Gastrocnemius medialis (tissue), 4 donors: ENCODE measurements around the gene NLRP6. TPM values are rescaled to one million over a fixed set of nuclear protein-coding genes. Genes with fewer than 3 reads are reported as not detected.
A peak's percentile ranks its signal among the peaks of the same experiment; 100 is the strongest.
"Not testable (repeated sequence)": the region's sequence is repeated elsewhere in the genome, so short reads cannot be mapped to it uniquely, and the experiment has no call there.

ENCODE experiments used
- ATAC-seq, 2 donors: fragments of 150-250 bp; one replicate each; pipeline ENCODE4 v1.9.1; 2016
- DNase-seq, 2 donors: peaks; one replicate each; pipeline ENCODE4 v3.0.0-alpha.2; 2019
- H3K27ac ChIP-seq, 4 donors: fragments of 200-600 bp; sonication (generic); 1 replicate in 1 of 4; 2 replicates in 3 of 4; pipeline ENCODE4 v1.5.1; 2016 to 2018; ENCODE audit warnings: mild to moderate bottlenecking in 2 of 4, moderate library complexity in 1 of 4
- H3K27me3 ChIP-seq, 3 donors: fragments of 200-600 bp; sonication (generic) in 2 of 3; 1 replicate in 1 of 3; 2 replicates in 2 of 3; pipeline versions ENCODE4 v1.5.1 to v1.6.0; 2016 to 2019; ENCODE audit warnings: mild to moderate bottlenecking in 1 of 3, moderate library complexity in 1 of 3
- H3K36me3 ChIP-seq, 2 donors: fragments of 200-600 bp; sonication (generic) in 1 of 2; one replicate each; pipeline ENCODE4 v1.5.1; 2017 to 2018
- H3K4me1 ChIP-seq, 2 donors: fragments of 200-600 bp; sonication (generic) in 1 of 2; one replicate each; pipeline ENCODE4 v1.5.1; 2016 to 2017; ENCODE audit warnings: mild to moderate bottlenecking in 2 of 2
- H3K4me3 ChIP-seq, 4 donors: fragments of 200-600 bp; sonication (generic) in 3 of 4; 1 replicate in 1 of 4; 2 replicates in 3 of 4; pipeline ENCODE4 v1.5.1; 2016 to 2019; ENCODE audit warnings: mild to moderate bottlenecking in 2 of 4
- H3K9me3 ChIP-seq, 3 donors: fragments of 200-600 bp; sonication (generic) in 2 of 3; 1 replicate in 1 of 3; 2 replicates in 2 of 3; pipeline ENCODE4 v1.5.1; 2016 to 2019
- CTCF ChIP-seq, 5 experiments: fragments of 450-650 bp in 3 of 5; fragments of 200-600 bp in 2 of 5; sonication (generic) in 2 of 5; IDR thresholded peaks in 4 of 5; conservative IDR thresholded peaks in 1 of 5; 1 replicate in 4 of 5; 2 replicates in 1 of 5; pipeline ENCODE4 v1.5.1; 2016 to 2019; ENCODE audit warnings: antibody characterized with exemption in 5 of 5, mild to moderate bottlenecking in 3 of 5, moderate library complexity in 3 of 5
- POLR2A ChIP-seq, 2 donors: fragments of 450-650 bp; IDR thresholded peaks; one replicate each; pipeline ENCODE4 v1.6.1; 2017; ENCODE audit warnings: antibody characterized with exemption in 2 of 2, mild to moderate bottlenecking in 2 of 2, moderate library complexity in 2 of 2
- in situ Hi-C, 4 donors: fragments of 200-750 bp; cut with MboI; loops; one replicate each; pipeline versions ENCODE4 v1.15.0 to v1.8.0; 2017; ENCODE audit warnings: low sequenced_read_pairs in 4 of 4
- intact Hi-C: fragments of 100-400 bp; cut with DNase I; formaldehyde crosslinking; loops from one replicate; pipeline ENCODE4 v1.15.1; 2023; ENCODE audit warnings: low total_unique reads
- total RNA-seq, 4 donors: library from RNA; depleted of rRNA; stranded (reverse); fragments of >200 nt; gene quantifications; one replicate each; pipeline versions ENCODE4 v1.1.0 to v1.2.3, GENCODE V29; 2016

NLRP6 gene
- total RNA-seq, 4 donors from 2014 or later: 0.09 TPM; not detected in 3

DNA sequence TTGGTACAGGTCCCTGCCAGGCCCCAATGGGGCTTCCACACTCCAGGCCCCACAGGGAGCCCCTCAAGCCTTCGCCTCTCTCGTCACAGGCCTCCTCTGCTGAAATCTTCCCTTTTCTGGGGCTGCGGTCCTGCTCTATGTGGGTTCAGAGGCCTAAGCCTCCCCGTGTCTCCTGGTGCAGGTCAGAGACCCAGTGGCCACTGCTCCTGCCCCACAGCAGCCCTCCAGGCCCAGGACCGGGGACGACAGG is 48.3 kb downstream of the NLRP6 start:
- ATAC-seq (peak in 1 of 2 donors; percentile 21), DNase-seq (no peak)
- no peaks in the 10 kb centered on the region for H3K36me3 ChIP-seq
- H3K4me1 ChIP-seq: peaks cover 18 to 33% of the 10 kb centered on the region in 2 donors
- peak overlapping the region; percentile 79 to 89 (median 84) for H3K27ac ChIP-seq
- no peaks in the 10 kb centered on the region for H3K9me3 ChIP-seq
- peak overlapping the region in 1 of 4 donors; percentile 6 for H3K4me3 ChIP-seq
- in situ Hi-C loops: no loop called here
- no peaks in the 10 kb centered on the region for H3K27me3 ChIP-seq
- TF ChIP-seq CTCF (IDR thresholded peaks at IDR 0.05 in 4 of 5, conservative IDR thresholded peaks at IDR 0.05 in 1 of 5) (no peak), POLR2A (IDR thresholded peaks at IDR 0.05) (no peak)
- intact Hi-C loops: no loop called here

DNA sequence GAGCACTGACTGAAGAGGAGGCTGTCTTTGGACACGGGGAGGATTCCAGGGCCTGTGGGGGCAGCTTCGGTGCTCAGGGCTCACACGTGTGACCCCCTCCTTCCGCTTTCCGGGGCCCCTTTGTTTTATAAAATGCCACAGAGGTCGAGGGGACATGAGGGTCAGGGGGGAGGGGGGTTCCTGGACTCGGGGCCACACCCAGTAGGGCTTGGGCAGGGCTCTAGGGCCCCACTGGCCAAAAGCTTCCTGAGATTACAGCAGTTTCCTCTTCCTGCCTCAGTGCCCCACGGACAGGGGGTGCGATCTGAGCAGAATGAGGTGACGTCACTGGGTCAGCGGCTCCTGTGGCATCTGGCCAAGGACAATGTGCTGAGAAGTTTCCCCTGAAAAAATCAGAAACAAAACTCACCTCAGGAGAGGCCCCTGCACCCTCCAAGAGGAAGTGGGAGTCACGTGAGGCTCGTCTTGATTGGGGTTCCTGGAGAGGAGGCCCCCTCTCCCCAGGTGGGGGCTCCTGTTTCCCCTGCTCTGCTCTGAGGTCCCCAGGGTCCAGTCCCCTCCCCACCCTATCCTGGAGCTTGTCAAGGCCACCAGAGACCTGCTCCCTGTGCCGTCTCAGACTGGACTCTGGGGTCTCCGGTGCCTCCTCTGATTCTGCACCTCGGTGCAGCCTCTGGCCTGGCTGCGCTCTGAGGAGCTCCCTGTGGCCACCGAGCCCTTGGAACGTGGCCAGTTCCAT is 48.8 kb downstream of the NLRP6 start:
- Histone ChIP-seq H3K4me1 (peaks cover 18 to 33% of the 10 kb centered on the region in 2 donors), H3K27me3 (no peaks in the 10 kb centered on the region), H3K36me3 (no peaks in the 10 kb centered on the region), H3K27ac (peak overlapping the region; percentile 79 to 89 (median 84)), H3K9me3 (no peaks in the 10 kb centered on the region), H3K4me3 (peak overlapping the region in 3 of 4 donors; percentile 6 to 23 (median 15))
- TF ChIP-seq CTCF (IDR thresholded peaks at IDR 0.05 in 4 of 5, conservative IDR thresholded peaks at IDR 0.05 in 1 of 5) (no peak), POLR2A (IDR thresholded peaks at IDR 0.05) (peak in 1 of 2 donors; percentile 35)
- intact Hi-C loops (no loop called here), in situ Hi-C loops (no loop called here)
- DNase-seq (peak; percentile 60 to 69), ATAC-seq (peak; percentile 71 to 82)

GRCh38 chr11:327581-327923 is 49.3 kb downstream of the NLRP6 start:
- peaks cover 18 to 33% of the 10 kb centered on the region in 2 donors for H3K4me1 ChIP-seq
- in situ Hi-C loops: no loop called here

GRCh38 chr11:328012-328411 is 49.8 kb downstream of the NLRP6 start:
- peak overlapping the region; percentile 79 to 89 (median 84) for H3K27ac ChIP-seq
- no peak overlapping the region for H3K4me3 ChIP-seq
- intact Hi-C loops: no loop called here
- TF ChIP-seq CTCF (IDR thresholded peaks at IDR 0.05 in 4 of 5, conservative IDR thresholded peaks at IDR 0.05 in 1 of 5) (no peak), POLR2A (IDR thresholded peaks at IDR 0.05) (no peak)
- H3K36me3 ChIP-seq: no peaks in the 10 kb centered on the region
- no peaks in the 10 kb centered on the region for H3K27me3 ChIP-seq
- peaks cover 18 to 33% of the 10 kb centered on the region in 2 donors for H3K4me1 ChIP-seq
- H3K9me3 ChIP-seq: no peaks in the 10 kb centered on the region
- ATAC-seq (no peak), DNase-seq (no peak)
- in situ Hi-C loops: no loop called here

More at GRCh38 chr11:327581-327923, 49.3 kb downstream of the NLRP6 start:
- ATAC-seq (no peak), DNase-seq (no peak)
- H3K27me3 ChIP-seq: no peaks in the 10 kb centered on the region
- H3K36me3 ChIP-seq: no peaks in the 10 kb centered on the region
- H3K4me3 ChIP-seq: peak overlapping the region in 2 of 4 donors; percentile 6 to 23
- TF ChIP-seq POLR2A (IDR thresholded peaks at IDR 0.05) (no peak), CTCF (IDR thresholded peaks at IDR 0.05 in 4 of 5, conservative IDR thresholded peaks at IDR 0.05 in 1 of 5) (no peak)
- H3K9me3 ChIP-seq: no peaks in the 10 kb centered on the region
- peak overlapping the region; percentile 79 to 89 (median 84) for H3K27ac ChIP-seq
- intact Hi-C loops: no loop called here

DNA sequence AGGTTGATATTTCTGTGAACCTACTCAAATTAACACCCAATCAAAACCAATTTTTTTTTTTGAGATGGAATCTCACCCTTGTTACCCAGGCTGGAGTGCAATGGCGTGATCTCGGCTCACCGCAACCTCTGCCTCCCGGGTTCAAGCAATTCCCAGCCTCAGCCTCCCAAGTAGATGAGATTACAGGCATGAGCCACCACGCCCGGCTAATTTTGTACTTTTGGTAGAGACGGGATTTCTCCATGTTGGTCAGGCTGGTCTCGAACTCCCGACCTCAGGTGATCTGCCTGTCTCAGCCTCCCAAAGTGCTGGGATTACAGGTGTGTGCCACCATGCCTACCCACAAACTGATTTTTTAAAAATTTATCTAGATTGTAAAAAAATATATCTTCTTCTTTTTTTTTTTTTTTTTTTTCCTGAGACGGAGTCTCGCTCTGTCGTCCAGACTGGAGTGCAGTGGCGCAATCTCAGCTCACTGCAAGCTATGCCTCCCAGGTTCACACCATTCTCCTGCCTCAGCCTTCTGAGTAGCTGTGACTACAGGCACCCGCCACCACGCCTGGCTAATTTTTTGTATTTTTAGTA is 50.4 kb downstream of the NLRP6 start:
- peaks cover 18 to 33% of the 10 kb centered on the region in 2 donors for H3K4me1 ChIP-seq
- in situ Hi-C loops, H3K4me3 ChIP-seq, H3K36me3 ChIP-seq, ATAC-seq, DNase-seq, H3K9me3 ChIP-seq, intact Hi-C loops, H3K27me3 ChIP-seq: not testable (repeated sequence)
- peak overlapping the region in 1 of 4 donors; percentile 79 for H3K27ac ChIP-seq
